HTR-8/SVneo (cell line): ENCODE results near the gene LRRC30.
"Not testable (repeated sequence)": the region's sequence is repeated elsewhere in the genome, so short reads cannot be mapped to it uniquely, and the experiment has no call there.

Experiments used
- DNase-seq: peaks from one replicate; pipeline ENCODE4 v3.0.0; 2011; ENCODE audit warnings: low spot score, mixed read lengths; ENCODE audit not compliant: insufficient read length
- FAIRE-seq: peaks from 2 replicates; lab custom pipeline; 2011; peaks lifted over from hg19 to GRCh38; lab: Jason Lieb, UNC

Gene LRRC30

DNA sequence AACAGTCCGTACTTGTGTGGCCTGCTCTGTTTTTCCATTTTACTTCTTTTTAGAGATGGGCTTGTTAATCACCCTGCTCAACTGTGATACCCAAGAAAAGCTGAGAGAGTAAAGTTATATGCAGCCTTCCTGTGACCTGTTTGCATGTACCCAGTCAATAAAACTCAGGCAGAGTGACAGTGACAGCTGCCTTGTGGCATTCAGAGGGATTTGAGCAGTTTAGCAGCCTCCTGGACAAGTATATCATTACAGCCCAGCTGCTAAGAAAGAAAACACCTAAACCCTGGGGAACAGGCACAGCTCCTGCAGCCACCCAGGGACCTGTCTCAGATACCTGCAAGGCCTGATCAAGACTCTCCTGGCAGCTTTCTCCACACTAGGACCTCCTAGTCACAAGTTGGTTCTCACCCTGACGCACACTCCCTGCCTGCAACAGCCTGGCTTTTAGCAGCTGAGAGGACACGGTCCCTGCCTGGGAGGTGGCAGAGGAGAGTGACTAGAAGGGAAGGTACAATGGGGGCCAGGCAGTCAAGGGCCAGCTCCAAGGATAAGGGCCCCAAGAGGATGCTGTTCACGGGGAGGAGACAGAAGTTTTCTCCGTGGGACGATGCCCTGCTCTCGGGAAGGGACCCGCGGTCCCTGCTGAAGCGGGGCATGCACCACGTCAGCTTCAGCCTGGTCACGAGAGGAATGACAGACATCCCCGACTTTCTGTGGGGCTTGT is at the start of gene LRRC30:
TSS of gene LRRC30 (plus strand) at position 464 of the 724 bp plus-strand sequence. CDS start at position 514, 50 bp downstream.
- DNase-seq: no peak
- FAIRE-seq: no peak

- FAIRE-seq (no peak), DNase-seq (no peak)
Measured at GRCh38 chr18:7185701-7186100, 45.2 kb upstream of the LRRC30 start.

DNA sequence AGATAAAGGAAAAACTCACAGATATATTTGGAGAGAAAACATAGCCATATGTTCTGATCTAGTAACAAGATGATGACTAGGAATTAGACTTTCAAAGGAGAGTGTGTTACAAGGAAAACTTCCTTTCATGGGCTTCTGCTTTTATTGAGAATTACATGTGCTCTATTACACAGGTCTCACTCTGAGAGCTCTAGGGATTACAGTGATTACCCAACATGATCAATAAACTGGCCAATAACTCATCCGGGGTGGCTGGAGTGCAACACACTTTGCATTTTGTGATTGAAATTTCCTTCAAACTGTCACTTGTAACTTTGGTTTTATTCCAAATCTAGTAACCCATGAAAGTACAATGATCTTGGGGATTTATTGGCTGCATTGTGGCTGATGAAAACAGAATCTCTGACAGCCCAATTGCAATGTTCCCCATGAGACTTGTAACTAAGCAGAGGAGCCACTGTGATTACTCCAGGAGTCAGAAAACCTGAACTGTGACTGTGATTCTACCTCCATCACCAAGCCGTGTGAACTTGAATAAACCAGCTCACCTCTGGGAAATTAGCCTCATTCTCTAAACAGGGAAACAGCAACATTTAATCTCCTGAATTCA is 40.2 kb upstream of the LRRC30 start:
- DNase-seq: no peak
- no peak for FAIRE-seq

DNA sequence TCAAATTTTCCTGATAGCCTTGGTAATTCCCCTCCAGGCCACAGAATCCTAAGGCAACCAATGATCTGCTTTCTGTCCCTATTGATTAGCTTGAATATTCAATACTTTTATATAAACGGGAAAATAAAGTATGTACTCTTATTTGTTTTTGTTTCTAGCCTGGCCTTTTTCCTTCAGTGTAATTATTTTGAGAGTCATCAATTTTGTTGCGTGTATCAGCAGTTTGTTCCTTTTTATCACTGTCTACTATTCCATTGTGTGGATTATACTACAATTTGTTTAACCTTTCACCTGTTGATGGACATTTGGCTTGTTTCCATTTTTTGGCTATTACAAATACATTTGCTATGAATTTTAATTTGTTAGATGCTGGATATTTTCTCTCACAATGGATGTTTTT is 39.2 kb upstream of the LRRC30 start:
- FAIRE-seq (no peak), DNase-seq (no peak)

DNA sequence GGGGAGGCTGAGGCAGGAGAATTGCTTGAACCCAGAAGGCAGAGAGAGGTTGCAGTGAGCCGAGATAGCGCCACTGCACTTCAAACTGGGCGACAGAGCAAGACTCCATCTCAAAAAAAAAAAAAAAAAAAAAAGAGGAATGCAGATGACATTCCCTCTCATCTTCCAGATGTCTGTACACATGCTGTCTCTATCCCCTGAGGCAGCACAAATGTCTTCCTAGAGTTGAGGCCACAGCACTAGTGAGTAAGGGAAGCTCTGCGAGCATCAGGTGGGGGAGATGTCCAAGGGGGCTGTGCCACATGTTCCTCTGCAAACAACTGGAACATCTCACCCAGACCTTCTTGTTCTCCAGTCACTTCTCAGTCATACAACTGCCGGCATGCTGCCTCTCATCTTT is 35.6 kb upstream of the LRRC30 start:
- no peak for FAIRE-seq
- DNase-seq: no peak

GRCh38 chr18:7196421-7196820 is 34.5 kb upstream of the LRRC30 start:
- FAIRE-seq (no peak), DNase-seq (no peak)

DNA sequence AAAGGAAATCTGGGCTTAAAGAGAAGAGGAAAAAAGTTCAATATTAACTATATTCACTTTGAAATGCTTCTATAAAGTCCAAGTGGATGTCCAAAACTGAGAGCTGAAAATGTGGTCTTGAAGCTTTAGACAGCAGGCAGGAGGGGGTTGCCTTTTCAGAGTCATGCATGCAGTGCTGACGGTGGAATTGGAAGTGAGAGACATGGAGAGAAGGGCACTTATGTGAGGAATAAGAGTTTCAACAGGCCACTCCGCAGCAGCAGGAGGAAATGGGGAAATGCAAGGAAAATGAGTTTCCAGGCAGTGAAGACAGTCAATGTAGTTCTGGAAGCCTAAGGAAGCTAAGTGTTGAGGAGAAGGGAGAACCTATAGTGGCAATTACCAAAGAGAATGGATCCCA is 33.0 kb upstream of the LRRC30 start:
- DNase-seq (no peak), FAIRE-seq (no peak)

DNA sequence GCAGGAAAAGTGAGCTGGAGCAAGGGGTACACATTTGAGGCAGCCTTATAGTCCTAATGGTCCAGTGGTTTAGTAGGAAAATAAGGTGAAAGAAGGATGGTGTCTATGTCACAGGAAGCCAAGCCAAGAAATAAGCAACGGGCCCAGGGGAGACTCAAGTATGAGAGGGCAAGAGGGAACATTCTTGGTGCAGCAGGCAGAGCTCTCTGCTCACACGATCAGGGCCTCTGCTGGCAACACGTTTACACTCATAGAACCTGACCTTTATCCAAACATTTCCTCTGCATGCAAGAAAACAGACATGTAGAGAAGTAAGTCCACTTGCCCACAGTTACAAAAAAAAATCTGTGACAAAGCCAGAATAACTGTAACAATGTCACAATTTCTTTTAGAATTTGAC is 32.6 kb upstream of the LRRC30 start:
- DNase-seq (no peak), FAIRE-seq (no peak)

GRCh38 chr18:7201096-7201495 is 29.8 kb upstream of the LRRC30 start:
- DNase-seq: no peak
- FAIRE-seq: no peak

GRCh38 chr18:7202169-7202568 is 28.7 kb upstream of the LRRC30 start:
- DNase-seq (no peak), FAIRE-seq (no peak)

DNA sequence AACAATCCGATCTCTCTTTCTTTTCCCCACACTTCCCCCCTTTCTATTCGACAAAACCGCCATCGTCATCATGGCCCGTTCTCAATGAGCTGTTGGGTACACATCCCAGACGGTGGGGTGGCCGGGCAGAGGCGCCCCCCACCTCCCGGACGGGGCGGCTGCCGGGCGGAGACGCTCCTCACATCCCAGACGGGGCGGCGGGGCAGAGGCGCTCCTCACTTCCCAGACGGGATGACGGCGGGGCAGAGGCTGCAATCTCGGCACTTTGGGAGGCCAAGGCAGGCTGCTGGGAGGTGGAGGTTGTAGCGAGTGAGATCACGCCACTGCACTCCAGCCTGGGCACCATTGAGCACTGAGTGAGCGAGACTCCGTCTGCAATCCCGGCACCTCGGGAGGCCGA is 27.3 kb upstream of the LRRC30 start:
- not testable (repeated sequence) for FAIRE-seq

DNA sequence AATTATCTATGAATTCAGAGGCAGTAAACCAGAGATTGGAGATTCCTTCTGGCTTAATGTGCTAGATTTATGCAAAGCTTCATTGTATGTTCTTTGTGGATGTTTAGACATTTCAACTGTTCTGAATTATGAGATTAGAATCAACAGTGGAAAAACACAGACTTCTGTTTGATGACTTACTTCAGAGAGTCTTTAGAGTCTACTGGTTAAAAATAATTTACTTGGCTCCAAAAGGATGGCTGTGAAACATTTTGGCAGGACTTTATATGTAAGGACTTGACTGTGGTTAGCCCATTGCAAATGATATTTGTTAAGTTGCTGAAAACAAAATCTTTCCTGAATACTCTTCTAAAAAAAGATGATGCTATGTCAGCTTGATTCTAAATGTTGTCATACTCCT is 25.5 kb upstream of the LRRC30 start:
- FAIRE-seq: no peak
- no peak for DNase-seq

More for the DNA sequence above, 27.3 kb upstream of the LRRC30 start:
- not testable (repeated sequence) for DNase-seq

- FAIRE-seq: no peak
- no peak for DNase-seq
Measured at GRCh38 chr18:7206217-7206616, 24.7 kb upstream of the LRRC30 start.

DNA sequence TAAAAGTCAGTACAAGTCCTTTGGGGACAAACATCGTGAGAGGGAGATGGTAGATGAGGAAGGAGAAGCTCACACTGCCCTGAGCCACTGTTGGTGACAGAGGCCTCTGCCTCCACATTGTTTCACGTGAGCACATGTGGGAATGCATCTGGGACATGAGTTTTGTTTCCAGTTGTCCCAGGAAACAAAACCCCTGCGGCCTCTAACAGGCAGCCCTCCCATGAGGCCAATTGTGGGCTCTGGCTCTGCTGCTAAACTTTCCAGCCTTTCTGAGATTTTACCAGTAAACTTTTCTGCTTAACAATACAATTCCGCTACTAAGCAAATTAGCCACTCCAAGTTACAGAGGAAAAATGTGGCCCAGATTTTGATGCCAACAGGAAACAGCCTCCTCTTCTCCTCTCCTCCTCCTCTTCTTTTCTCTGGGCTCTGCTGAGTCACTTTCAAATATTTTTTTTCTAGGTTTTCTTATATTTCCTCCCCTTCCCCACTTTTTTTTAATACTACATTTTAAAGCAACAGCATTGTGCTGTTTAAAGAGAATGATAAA is 23.4 kb upstream of the LRRC30 start:
- no peak for FAIRE-seq
- no peak for DNase-seq

- DNase-seq: peak; percentile 68
- peak; percentile 52 for FAIRE-seq
Measured at GRCh38 chr18:7221424-7222155, 9.3 kb upstream of the LRRC30 start.

GRCh38 chr18:7224198-7224597 is 6.7 kb upstream of the LRRC30 start:
- FAIRE-seq (no peak), DNase-seq (no peak)

- FAIRE-seq: no peak
- no peak for DNase-seq
Measured at GRCh38 chr18:7232218-7232617, 1.3 kb downstream of the LRRC30 start.

DNA sequence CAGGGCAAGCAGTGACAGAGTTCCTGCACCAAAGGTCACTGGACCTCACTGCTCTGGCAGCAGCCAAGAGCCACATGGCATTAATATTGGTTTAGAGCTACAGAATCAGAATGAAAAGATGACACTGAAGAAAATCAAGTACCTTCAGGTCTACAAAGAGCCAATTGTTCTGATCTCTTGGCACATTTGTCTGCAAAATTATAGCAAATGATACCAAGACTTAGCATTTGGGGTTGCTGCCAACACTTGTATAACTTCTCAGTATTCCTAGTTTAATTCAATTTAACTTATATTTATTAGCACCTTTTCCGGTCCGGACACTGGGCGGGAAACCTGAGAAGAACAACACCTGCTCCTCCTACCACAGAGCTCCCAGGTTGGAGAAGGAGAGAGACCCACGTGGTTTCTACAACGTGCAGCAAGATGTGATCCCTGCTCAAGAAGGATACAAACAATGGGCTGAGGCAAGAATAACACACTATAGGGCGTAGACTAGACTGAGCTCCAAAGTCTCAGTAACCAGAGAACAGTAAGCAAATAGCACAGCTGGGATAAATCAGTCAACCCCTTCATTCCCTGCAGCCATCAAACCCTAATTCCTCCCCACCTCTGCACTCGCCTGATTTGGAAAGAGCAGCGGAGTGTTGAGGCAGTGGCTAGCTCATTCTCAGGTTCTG is 2.4 kb downstream of the LRRC30 start:
- FAIRE-seq: no peak
- DNase-seq: no peak

- FAIRE-seq (no peak), DNase-seq (no peak)
Measured at GRCh38 chr18:7234091-7234490, 3.2 kb downstream of the LRRC30 start.

DNA sequence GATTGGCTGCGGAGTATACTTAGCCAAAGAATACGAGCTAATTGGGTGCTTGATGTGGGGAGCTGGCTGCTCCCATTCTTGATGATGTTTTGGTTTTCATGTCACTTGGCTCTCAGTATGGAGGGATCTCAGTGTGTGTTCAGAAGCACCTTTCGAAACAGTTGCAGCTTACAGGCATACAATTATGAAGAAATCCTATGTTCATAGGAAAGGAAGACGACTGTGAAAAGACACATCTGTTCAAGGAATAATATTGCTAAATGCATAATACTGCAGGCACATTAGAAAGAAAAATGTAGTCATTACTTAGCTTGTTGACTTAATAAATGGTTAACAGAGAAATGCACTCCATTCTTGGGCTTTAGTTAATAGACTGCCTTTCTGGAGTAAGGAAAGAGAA is 4.1 kb downstream of the LRRC30 start:
- DNase-seq (no peak), FAIRE-seq (no peak)
